Measurements from ENCODE around the gene PIK3R5. TPM values are rescaled to one million over a fixed set of nuclear protein-coding genes. Genes with fewer than 3 reads are reported as not detected.

The PIK3R5 gene
- polyA plus RNA-seq, 1 donor (not counting 4 experiments of a cell fraction or from before 2014, with no cell fraction given), result not detected

DNA sequence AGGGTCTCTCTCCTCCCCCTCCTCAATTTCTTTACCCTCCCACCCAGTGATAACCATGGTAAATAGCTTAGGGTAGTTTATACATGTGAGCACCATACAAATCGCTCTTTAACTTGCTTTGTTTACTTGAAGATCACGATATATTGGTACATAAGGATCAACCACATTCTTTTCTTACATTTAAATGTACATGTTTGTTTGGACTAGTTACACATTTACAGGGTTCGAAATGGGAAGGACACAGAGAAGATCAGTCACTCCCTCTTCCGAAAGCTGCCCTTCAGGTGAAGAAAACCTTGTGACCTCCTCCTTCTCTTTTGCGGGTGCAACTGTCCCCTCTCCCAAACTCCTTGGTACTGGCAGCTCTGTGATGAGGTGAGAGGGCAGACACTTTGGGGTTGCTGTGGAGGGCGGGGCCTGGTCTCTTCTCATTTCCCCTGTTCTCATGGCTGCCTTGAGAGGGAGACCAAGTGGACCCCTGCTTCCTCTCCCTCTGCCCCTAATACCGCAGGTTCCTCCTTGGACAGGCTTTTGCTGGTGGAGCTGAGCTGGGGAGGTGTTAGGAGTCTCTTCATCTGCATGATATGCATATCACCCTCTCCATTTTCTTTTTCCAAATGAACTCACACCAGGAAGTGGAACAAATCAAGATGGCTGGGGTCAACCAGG is 93.3 kb downstream of the PIK3R5 start:
- Histone ChIP-seq H4K20me1 (ENCODE audit: control insufficient read depth, extremely low read depth, insufficient read depth, low read length) (no peaks in the 10 kb centered on the region), H2AFZ (ENCODE audit: control insufficient read depth, low read length) (no peak overlapping the region), H3K9me1 (ENCODE audit: control insufficient read depth, extremely low read depth, insufficient read depth, low read length) (no peaks in the 10 kb centered on the region), H3K36me3 (ENCODE audit: control insufficient read depth in 2 of 2, extremely low read depth in 1 of 2, insufficient read depth in 2 of 2, low read length in 2 of 2) (no peaks in the 10 kb centered on the region), H3K4me2 (ENCODE audit: control insufficient read depth, extremely low read depth, insufficient read depth, low read depth, low read length) (no peak overlapping the region), H3K27ac (ENCODE audit: control insufficient read depth, insufficient read depth, low read length) (no peak overlapping the region), H3K27me3 (ENCODE audit: control insufficient read depth, extremely low read depth, insufficient read depth, low read length) (no peaks in the 10 kb centered on the region), H3K4me3 (ENCODE audit: control insufficient read depth in 2 of 3, extremely low read depth in 1 of 3, insufficient read depth in 2 of 3, low read depth in 1 of 3, low read length in 3 of 3) (no peak overlapping the region), H3K79me2 (ENCODE audit: control insufficient read depth, insufficient read depth, low read length) (no peaks in the 10 kb centered on the region), H3K9ac (ENCODE audit: control insufficient read depth, extremely low read depth, insufficient read depth, low read length) (no peak overlapping the region), H3K4me1 (ENCODE audit: control insufficient read depth, extremely low read depth, insufficient read depth, low read length) (no peaks in the 10 kb centered on the region), H3K9me3 (ENCODE audit: control insufficient read depth, low read depth, low read length) (no peaks in the 10 kb centered on the region)
- DNase-seq (ENCODE audit: low read depth, low spot score), result no peak
- FAIRE-seq, result no peak
- no peak for TF ChIP-seq EZH2 (IDR thresholded peaks at IDR 0.05; ENCODE audit: low read length)
- no peak for TF ChIP-seq CTCF (optimal IDR thresholded peaks at IDR 0.05 in 1 of 3, IDR thresholded peaks at IDR 0.05 in 1 of 3, conservative IDR thresholded peaks at IDR 0.05 in 1 of 3; ENCODE audit: extremely low read depth in 1 of 3, insufficient read depth in 2 of 3, low read length in 3 of 3)
- dilution Hi-C loops (cut with MboI; ENCODE audit: extremely low pct_ligation_motif_present, low sequenced_read_pairs), result no loop called here

- DNase-seq (ENCODE audit: low read depth, low spot score), result no peak
- FAIRE-seq, result no peak
- H3K36me3 ChIP-seq (ENCODE audit: control insufficient read depth in 2 of 2, extremely low read depth in 1 of 2, insufficient read depth in 2 of 2, low read length in 2 of 2), result no peaks in the 10 kb centered on the region
- H2AFZ ChIP-seq (ENCODE audit: control insufficient read depth, low read length), result no peak overlapping the region
- no peak for TF ChIP-seq EZH2 (IDR thresholded peaks at IDR 0.05; ENCODE audit: low read length)
- TF ChIP-seq CTCF (optimal IDR thresholded peaks at IDR 0.05 in 1 of 3, IDR thresholded peaks at IDR 0.05 in 1 of 3, conservative IDR thresholded peaks at IDR 0.05 in 1 of 3; ENCODE audit: extremely low read depth in 1 of 3, insufficient read depth in 2 of 3, low read length in 3 of 3), result no peak
- no peaks in the 10 kb centered on the region for H3K27me3 ChIP-seq (ENCODE audit: control insufficient read depth, extremely low read depth, insufficient read depth, low read length)
- dilution Hi-C loops (cut with MboI; ENCODE audit: extremely low pct_ligation_motif_present, low sequenced_read_pairs), result no loop called here
- H3K4me2 ChIP-seq (ENCODE audit: control insufficient read depth, extremely low read depth, insufficient read depth, low read depth, low read length), result no peak overlapping the region
- H4K20me1 ChIP-seq (ENCODE audit: control insufficient read depth, extremely low read depth, insufficient read depth, low read length), result no peaks in the 10 kb centered on the region
- H3K4me1 ChIP-seq (ENCODE audit: control insufficient read depth, extremely low read depth, insufficient read depth, low read length), result no peaks in the 10 kb centered on the region
- no peak overlapping the region for H3K4me3 ChIP-seq (ENCODE audit: control insufficient read depth in 2 of 3, extremely low read depth in 1 of 3, insufficient read depth in 2 of 3, low read depth in 1 of 3, low read length in 3 of 3)
- no peak overlapping the region for H3K27ac ChIP-seq (ENCODE audit: control insufficient read depth, insufficient read depth, low read length)
- H3K9me3 ChIP-seq (ENCODE audit: control insufficient read depth, low read depth, low read length), result no peaks in the 10 kb centered on the region
- H3K79me2 ChIP-seq (ENCODE audit: control insufficient read depth, insufficient read depth, low read length), result no peaks in the 10 kb centered on the region
- no peak overlapping the region for H3K9ac ChIP-seq (ENCODE audit: control insufficient read depth, extremely low read depth, insufficient read depth, low read length)
- no peaks in the 10 kb centered on the region for H3K9me1 ChIP-seq (ENCODE audit: control insufficient read depth, extremely low read depth, insufficient read depth, low read length)
These were observed 94.4 kb downstream of the PIK3R5 start for GRCh38 chr17:8871081-8871581.
